Inflammatory macrophage treated with lipopolysaccharide for 4 hours (primary cell): ENCODE measurements around the gene DYDC2.
"Not testable (repeated sequence)": the region's sequence is repeated elsewhere in the genome, so short reads cannot be mapped to it uniquely, and the experiment has no call there.

Source experiments
- DNase-seq: peaks from one replicate; pipeline ENCODE4 v3.0.0-alpha.2; 2020

DYDC2 gene, protein sequence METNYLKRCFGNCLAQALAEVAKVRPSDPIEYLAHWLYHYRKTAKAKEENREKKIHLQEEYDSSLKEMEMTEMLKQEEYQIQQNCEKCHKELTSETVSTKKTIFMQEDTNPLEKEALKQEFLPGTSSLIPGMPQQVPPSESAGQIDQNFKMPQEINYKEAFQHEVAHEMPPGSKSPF

DNA sequence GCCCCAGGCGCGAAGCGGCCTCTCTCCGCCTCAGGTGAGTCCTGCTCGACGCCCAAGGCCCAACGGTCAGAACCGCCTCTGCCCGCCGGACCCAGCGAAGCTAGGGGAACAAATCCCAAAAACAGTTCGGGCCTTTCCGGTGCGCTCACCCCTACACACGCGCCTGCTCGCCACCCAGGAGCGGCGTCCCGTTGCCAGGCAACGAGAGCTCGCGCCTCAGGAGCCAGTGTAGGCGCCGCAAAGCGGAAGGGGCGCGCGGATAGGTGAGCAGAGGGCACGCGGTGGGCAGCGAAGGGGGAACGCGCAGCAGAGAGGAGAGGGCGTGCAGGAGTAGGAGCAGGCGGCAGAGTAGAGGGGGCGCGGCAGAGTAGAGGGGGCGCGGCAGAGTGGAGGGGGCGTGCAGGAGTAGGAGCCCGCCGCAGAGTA lies at the start of gene DYDC2, which contains the start of gene DYDC1:
TSS of gene DYDC2 (plus strand) at position 219 of the 426 bp plus-strand sequence. CDS start 5,663 bp downstream, outside the sequence.
TSS of gene DYDC1 (minus strand) at position 193 of the 426 bp plus-strand sequence. CDS start 4,154 bp downstream, outside the sequence.
- DNase-seq = peak; percentile 45

GRCh38 chr10:80313523-80313922 lies 43.1 kb upstream of the DYDC2 start:
- DNase-seq = no peak

GRCh38 chr10:80315391-80315790 lies 41.2 kb upstream of the DYDC2 start:
- no peak for DNase-seq

DNA sequence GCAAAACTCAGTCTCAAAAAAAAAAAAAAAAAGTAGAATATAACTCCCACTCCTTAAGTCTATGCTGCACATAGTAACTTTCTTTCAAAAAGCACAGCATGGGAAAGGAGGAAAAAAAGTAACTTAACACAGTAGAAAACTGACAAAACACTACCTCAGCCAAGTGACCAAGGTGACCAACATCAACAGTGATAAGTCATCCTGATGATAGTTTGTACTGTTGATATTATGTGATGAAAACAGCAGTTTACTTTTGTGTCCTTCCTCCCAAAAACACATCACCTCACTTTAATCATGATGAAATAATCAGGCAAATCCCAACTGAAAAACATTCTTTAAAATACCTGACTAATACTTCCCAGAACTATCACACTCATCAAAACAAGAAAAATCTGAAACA lies 37.8 kb upstream of the DYDC2 start:
- DNase-seq = no peak

GRCh38 chr10:80319318-80319717 lies 37.3 kb upstream of the DYDC2 start:
- no peak for DNase-seq

DNA sequence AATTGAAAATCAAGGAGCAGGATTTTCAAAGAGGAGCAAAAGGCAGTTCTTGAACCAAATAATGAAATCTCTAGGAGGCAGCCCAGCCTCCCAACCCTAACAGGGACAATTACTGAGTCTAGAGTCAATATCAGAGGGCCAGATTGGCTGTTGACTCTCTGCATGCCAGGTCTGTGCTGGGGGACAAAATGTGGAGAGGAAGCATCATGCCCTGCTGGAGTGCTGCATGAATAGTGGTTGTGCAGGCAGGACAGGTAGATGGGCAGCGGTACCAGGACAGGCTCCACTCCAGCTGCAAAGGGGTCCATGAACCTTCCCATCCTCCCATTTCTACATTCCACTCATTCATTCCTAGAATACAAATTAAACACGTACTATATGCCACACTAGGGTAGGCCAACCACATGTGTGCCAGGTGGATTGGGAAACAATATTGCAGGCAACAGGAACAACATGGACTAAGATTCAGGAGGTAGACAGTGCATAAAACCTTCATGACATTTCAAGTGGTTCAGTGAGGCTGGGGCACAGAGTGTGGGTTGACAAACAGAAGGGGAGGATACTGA lies 36.8 kb upstream of the DYDC2 start:
- DNase-seq = no peak

- DNase-seq = no peak
Observed at GRCh38 chr10:80320377-80320776, 36.2 kb upstream of the DYDC2 start.

DNA sequence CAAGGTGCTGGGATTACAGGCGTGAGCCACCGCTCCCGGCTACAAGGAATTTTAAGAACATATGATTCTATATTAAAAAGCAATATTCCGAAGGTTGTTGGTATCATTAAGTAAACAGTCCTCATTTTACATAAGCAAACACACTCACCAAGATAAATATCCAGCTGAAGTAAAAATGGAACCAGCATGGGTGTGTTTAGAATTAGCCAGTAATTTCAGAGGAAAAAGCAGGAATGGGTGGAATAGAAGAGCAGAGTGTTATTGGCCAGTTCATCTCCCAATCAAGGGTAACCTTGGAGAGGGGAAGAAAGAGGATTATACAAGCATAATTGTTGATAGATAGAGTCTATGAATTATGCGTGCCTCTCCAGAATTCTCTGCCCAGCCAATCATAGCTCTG lies 35.4 kb upstream of the DYDC2 start:
- no peak for DNase-seq

DNA sequence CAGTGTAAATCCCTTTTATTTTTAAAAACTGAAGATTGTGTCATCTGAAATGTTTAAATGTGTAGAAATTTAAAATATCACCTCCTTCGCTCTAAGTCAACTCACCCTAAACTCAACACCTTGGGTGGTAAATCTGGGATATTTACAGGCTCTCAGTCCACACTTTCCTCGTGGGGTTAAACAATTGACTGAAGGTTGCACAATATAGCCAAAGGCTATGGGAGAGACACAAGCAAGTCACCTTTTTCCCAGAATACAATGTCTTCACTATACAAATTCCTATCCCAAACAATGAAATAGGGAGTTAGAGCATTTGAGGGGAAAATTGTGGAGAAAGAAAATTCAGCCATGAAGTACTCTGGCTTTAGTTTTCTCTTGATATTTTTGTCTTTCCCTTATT lies 34.4 kb upstream of the DYDC2 start:
- DNase-seq = no peak

- DNase-seq = no peak
Observed at GRCh38 chr10:80322711-80323110, 33.9 kb upstream of the DYDC2 start.

DNA sequence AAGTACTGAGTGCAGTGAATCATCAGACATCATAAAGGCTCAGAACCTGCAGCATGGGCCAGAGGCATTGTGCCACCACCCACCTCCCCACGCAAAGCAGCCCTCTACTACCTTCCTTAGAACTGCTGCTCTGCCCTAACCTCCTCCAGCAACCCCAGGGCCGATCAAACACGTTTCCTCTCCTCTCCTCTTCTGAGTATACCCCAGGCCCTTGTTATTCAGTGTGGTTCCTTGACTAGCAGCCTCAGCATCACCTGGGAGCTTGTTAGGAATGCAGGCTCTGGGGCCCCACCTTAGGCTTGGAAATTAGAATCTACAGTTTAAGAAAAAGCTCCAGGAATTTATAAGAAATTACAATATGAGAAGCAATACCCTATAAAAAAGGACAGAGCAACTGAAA lies 33.3 kb upstream of the DYDC2 start:
- no peak for DNase-seq

- DNase-seq = no peak
Observed at GRCh38 chr10:80324086-80324485, 32.5 kb upstream of the DYDC2 start.

DNA sequence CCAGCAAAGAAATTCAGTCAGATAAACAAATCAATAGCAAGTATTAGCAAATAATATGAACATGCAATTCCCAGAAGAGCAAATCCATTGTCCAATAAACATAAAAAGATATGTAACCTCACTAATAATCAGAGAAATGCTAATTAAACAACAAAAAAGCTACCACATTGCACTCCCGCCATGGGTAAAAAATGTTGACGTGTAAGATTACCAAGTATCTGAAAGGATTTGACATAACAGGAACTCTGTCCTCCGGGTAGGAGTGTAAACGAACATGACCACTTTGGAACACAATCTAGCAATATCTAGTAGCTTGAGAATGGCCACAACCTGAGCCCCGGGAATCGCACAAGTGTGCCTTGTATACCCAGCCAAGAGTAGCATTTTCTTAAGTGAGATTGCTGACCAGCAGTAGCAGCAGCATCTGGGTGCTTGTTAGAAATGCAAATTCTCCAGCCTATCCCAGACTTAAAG lies 31.7 kb upstream of the DYDC2 start:
- no peak for DNase-seq

- DNase-seq = no peak
Observed at GRCh38 chr10:80333983-80334382, 22.6 kb upstream of the DYDC2 start.

GRCh38 chr10:80344276-80344675 lies 12.3 kb upstream of the DYDC2 start:
- no peak for DNase-seq

DNA sequence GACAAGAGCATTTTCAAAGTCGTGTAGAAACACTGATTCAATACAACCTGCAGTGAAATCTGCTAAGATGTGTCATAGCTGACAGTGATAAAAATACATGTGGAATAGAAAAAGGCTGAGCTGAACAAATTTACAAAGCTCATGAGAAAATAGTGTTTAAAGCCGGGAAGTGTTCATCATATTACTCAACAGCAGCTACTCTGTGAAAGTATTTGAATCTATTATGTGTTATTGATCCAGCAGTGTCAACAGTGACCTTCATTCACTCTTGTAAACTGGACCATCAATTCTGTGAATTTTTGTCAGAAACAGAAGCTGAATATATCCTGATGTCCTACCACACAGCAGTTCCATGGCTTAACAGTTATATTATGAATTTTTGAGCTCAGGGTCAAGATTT lies 11.7 kb upstream of the DYDC2 start:
- DNase-seq = no peak

- DNase-seq = no peak
Observed at GRCh38 chr10:80350251-80350650, 6.3 kb upstream of the DYDC2 start.

- DNase-seq = peak; percentile 11
Observed at GRCh38 chr10:80351220-80351619, 5.4 kb upstream of the DYDC2 start.

- DNase-seq = no peak
Observed at GRCh38 chr10:80356989-80357850, 639 bp downstream of the DYDC2 start.

DNA sequence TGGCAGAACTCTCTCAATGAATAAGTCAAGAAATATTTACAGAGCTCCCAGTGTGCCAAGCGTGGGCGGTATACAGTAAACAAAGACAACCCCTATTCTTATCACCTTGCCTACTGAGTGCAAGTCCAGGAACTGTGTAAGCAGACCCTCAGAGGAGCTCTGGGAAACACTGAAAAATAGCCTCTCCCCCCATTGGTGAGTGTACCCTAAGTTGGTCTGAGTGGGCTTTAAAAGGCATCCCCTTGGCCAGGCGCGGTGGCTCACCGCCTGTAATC lies 1.2 kb downstream of the DYDC2 start:
- no peak for DNase-seq

GRCh38 chr10:80358925-80359324 lies 2.3 kb downstream of the DYDC2 start:
- not testable (repeated sequence) for DNase-seq

GRCh38 chr10:80359644-80360043 lies 3.1 kb downstream of the DYDC2 start:
- DNase-seq = no peak

DNA sequence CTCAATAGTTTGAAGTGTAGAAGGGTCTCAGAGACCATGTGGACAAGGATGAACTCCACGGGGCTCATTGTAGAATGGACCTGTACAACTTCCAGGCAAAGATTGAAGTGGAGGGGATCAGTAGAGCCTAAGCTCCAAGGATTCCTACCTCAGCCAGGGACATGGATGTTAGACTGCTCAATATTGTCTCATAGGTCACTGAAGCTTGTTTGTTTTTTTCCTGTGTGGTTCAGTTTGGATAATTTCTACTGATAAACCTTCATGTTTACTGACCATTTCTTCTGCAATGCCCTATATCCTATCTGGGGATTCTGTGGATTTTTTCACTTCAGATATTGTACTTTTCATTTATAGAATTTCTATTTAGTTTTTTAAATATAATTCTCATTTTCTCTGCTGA lies 8.9 kb downstream of the DYDC2 start:
- no peak for DNase-seq

DNA sequence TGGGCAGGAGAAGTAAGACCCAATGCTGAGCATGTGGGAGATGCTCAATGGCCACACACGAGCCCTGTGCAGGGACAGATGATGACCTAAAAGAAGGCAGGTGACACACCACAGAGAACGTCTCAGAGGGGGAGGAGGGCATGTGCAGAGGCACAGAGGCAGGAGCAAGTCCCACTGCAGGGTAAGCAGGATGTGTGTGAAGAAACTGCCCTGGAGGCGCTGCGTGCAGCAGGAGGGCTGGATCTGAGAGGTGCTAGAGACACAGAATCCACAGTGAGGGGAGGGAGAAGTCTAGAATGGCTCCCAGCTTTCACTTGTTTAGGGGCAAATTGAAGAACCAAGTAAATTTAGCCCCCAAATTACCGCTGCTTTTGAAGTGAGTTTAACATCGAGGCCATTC lies 14.9 kb downstream of the DYDC2 start:
- DNase-seq = no peak
